ENCODE data around the gene LRMDA.

Gene LRMDA

DNA sequence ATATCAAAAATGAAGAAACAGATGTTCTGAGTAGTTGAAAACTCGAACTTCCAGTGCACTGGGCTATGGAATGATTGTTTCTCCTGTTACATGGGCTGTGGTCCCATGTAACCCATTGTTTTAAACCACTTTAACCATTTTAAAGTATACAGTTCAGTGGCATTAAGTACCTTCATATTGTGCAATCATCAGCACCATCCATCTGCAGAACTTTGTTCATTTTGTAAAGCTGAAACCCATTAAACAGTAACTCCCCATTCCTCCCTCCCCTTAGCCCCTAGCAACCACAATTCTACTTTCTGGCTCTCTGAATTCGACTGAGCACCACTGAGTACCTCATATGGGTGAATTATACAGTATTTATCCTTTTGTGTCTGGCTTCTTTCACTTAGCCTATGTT, 217.4 kb downstream of the LRMDA start:
- no peak for DNase-seq

DNA sequence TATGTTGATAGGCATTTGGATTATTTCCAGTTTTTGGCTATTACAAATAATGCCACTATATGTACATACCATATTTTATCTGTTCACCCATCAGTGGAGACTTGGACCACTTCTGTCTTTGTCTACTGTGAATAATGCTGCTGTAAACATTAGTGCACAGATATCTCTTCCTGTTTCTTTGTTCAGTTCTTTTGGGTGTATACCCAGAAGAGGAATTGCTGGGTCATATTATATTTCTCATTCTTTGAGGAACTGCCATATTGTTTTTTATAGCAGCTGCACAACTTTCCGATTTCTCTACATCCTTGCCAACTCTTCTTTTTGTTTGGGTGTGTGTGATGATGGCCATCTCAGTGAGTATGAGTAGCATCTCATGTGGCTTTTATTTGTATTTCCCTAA, 218.0 kb downstream of the LRMDA start:
- no peak for DNase-seq

DNA sequence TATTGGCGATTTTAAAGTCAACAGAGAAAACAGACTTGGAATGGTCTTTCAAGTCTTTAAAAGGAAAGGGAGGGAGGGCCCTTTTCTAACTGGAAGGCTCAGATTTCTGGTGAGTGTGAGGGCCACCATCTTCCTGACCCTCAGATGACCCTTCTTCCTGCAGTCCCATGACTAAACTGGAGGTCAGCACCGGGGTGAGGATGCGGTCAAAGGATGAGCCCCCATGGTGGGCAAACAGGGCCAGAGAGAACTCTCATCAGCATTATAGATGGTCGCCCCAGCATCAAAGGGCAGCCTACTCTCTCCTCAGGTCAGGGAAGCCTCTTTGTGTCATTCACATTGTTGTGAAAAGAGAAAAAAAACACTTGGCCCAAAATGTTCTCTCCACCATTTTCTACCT, 219.2 kb downstream of the LRMDA start:
- no peak for DNase-seq

DNA sequence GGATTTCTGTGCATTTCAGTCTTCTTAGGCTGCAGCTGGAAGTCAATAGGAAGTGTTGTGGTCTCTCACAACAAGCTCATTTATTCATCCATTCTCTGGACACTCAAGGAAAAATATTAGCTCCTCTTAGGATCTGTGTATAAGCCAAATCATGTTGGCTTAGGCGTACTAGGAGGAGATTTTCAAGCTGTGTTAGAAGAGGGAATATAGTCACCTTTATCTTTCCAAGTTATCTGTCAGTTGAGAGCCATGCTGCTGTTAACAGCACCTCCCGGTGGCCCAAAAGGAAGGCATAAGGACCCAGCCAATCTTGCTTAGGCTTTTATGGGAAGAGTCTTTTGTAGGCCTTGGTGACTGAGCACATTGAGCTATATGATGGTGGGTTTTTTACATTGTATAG, 220.0 kb downstream of the LRMDA start:
- DNase-seq = no peak

DNA sequence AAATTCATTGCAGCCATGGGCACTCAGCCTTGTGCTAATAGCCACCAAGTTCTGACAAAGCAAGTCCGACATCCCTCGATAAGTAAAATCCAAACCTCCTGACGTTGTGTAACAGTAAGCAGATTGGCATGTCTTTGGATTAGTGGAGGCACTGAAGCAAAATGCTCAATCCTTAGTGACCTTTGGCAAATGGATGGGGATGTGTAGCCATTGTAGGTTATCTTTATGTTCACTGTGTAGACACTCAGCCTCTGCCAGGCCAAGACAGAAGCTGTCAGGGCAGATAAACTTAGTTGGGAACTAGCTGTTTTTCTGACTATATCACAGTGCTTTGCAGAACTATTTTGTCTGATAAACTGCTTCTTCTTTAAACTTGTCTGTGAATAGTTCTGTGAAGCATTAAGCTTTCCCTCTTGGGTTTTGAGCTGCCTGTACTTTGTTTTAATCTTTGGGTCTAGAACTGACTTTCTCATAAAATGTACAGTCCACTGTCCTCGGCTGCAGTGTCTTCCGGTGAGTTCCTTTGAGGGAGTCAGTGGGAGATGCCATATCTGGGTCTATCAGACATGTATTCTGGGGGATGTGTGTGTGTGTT, 220.8 kb downstream of the LRMDA start:
- no peak for DNase-seq

DNA sequence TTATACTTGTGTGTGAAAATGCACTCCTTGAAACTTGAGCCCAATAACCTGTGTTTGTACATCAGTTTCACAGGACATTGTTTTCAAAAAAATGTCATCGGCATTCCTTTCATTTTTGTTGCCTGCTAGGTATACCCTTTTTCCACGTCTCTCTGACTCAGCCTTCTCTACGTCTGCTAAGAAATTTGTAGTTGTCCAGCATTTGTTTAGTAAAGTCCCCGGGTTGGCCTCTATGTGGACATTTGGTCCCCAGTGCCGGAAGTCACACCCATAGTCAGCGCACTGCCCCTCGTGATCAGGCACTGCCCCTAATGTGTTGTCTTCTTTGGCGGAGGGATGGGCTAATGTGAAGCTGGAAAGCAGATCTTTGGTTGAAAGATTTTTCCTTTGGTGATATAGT, 222.3 kb downstream of the LRMDA start:
- no peak for DNase-seq

DNA sequence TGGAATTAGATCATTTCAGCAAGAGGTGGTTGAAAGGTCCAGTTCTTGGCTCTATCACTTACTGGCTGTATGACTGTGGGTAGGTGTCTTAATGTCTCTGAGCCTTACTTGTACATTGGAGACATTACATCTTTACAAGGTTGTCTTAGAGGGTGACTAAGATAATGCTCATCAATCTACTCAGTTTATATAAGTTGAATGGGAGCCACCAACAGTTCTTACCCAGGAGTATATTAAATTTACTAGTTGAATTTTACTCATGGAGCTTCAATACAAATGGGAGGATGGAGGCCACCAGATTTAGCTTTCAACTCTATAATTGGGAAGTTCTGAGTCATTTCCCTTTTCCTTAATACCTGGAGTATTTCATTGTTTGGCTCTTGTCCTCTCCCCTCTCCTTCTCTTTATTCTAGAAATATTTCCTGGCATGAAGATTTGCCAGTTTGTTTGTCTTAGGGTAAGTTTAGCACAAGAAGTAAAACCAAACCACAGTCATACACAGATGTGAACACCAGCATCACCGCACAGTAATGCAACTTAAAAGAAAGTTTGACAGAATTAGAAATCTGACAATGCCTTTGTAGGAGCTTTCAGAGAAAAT, 222.8 kb downstream of the LRMDA start:
- no peak for DNase-seq

DNA sequence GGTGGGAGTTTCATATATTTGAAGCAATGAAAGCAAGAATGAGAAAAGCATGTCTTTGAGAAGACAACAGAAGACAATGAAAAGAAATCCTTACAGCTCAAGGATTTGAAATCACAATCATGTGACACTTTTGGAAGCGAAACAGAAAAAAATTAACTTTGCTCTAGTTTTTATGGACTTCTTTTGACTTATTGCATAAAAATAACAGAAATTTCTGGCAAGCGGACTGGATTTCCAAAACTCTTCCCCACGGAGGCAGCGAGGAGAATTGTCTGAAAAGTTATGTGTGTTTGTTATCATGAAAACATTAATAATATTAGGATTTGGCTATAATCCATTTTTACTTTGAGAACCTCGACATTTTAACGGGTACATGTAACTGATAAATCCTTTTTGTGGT, 223.3 kb downstream of the LRMDA start:
- no peak for DNase-seq

DNA sequence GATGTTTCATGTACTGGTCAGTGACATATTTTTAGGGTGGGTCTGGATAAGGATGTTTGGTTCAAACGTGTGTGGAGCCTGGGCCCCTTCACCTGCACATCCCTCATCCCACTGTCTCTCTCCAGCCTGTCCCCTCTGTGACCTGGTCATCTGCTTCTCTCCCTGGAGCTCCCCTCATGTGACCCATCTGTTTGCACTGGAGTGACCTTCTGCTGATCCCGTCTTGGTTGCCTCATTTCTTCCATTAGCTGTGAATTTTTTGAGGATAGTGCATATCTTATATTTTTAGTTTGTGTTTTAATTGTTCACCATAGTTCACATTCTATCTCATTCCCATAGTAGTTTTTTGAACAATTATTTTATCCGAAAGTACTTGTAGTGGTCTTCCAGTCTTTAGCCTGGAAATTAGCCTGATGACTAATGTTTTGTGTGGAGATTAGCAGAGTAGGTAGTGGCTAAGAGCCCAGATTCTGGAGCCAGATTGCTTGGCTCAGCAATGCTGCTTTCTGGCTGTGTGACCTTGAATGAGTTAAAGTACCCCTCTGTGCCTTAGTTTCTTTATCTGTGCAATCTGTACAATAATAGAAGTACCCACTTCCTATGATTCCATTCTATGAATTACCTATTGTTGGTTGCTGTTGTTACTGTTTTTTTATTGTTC, 224.5 kb downstream of the LRMDA start:
- DNase-seq = no peak

DNA sequence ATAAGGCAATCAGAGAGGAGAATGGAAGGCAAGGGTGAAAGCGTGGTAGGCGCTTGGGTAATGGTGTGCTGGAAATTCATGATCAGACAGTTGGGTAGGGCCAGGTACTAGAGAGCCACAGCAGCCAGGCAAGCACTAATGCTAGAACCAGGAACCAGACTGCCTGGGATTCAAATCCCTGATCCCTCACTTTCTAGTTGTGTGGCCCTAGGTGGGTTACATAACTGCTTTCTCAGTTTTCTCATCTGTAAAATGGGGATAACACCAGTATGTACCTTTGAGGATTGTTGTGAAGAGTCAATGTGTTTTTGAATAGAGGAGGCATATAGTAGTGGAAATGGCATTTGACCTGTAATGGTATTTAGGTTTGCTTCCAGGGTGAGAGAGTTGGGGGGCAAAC, 225.9 kb downstream of the LRMDA start:
- DNase-seq = no peak

DNA sequence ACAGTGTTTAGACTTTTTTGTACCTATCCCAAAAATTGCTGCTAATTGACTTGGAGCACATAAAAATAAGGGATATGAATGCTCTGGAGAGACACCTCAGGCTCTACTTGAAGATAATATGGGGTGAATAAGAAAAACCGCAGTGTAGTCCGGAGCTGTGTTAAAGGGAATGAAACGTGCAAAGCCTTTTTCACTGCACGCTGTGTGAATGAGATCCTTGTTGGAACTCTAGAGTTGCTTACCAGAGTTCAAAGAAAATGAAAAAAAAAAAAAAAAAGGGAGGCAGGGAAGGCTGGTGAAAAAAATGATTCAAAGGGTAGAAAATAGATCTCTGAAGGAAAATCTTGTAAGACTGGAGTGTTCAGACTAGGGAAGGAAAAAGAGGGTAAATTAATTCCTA, 226.6 kb downstream of the LRMDA start:
- DNase-seq = no peak

DNA sequence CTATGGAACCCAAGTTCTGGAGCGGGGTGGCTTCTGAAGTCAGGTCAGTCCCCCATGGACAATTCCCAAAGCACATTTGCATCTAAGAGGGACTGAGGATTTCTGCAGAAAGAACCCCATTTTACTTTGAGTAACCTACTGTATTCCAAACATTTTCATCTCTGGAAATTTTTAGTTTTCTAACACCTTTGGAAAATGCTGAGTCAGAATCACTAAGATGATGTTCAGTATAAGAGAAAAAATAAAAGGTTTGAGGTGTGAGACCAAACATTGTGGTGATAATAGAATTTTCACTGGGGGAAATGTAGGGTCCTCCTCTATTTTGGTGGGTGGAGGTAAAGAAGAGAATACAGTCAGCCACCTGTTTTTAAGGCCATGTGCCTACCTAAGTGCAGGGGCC, 227.1 kb downstream of the LRMDA start:
- no peak for DNase-seq

DNA sequence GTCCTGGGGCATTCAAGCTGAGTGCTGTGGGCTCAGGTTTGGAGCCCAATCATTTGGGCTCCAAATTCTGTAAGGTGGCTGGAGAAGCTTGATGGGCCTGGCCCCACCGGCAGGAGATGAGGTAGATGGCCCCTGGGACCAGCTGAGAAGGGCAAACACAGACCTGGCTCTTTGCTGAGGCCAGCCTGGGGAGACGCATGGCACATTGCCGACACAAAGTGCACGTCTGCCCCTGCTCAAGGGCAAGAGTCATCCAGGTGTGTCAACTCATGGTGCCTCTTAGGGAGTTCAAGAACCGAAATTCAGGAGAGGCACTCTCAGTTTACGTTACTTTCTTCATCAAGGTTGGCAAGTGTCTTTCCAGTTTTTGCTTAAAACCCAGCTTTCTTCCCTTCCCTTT, 227.5 kb downstream of the LRMDA start:
- peak; percentile 27 for DNase-seq

DNA sequence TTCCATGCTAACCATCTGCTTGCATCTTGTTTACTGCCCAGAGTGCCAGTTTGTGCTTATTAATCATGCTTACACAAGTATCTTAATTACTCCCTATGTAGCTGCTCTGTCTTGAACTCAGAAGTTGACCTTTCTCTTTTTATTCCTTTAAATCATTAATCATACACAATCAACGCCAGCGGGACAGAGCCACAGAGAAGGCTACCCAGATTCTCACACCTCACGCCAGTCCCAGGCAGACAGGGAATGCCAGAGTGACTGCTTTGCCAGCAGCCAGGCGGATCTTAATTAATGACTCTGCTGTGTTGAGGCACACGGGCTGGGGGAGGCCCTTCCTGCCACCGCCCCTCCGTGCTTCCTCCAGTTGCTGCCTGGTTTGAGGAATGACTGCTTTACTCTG, 229.4 kb downstream of the LRMDA start:
- peak; percentile 74 for DNase-seq

DNA sequence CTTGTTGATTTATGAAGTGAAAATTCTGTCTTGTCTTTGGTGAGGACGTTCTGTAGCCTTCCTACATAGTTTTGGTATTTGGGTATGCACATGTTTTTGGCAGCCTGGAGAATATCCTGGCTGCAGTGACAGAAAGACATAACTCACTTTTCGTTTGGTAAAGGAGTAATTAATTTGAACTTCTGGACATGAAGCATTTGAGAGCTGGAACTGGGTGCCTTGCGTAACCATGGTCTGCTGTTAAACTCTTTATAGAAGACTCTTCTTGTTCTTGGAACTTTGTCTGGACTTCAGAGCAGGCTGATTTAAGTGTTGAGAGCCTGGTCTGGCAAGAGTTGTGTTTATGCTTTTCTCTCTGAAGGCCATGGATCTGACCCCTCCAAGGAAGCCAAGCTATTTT, 231.3 kb downstream of the LRMDA start:
- no peak for DNase-seq

DNA sequence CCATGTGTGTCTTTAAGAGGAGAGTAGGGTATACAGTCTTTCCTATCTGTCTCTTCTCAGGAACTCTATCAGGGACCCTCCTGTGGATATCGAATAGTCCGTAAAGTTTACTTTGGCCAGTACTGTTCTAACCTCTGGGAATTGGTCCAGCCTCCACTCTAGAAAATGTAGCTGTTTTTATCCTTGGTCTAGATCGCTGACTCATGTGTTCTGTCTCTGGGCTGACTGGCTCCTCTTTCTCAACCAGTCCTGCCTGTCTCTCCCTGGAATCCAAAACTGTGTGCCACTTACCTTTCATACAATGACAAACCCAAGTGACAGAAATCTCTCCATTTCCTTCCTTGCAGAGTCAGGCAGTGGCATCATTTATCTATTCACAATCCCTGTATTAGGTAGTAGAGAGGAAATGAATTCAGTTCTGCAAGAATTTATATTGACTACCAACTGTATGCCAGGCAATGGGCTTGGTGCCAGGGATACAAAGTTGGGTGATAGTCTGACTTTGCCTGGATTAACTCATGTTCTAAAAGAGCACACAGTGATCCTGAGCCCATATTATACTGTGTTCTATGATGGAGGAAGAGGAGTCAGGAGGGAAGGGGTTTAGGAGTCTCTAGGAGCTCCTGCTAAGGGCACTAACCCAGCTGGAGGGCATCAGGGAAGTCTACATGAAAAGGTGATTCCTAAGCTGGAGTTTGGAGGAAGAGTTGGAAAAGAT, 232.7 kb downstream of the LRMDA start:
- no peak for DNase-seq

DNA sequence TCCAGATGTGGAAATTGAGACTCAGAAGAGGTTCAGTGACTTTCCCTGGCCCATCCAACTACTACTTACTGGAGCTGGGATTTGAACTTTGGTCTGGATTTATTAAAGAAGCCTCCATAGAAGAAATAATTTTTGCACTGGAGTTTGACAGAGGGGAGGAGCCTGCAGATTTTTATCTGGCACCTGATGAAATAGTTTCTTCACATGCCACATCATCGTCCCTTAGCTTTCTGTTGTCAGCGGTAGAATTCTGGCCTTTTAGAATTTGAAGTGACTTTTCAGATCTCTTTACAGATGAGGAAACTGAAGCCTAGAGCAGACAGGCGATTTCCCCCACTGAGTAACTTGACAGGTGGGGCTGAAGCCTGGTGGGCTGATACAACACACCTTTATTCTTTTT, 233.5 kb downstream of the LRMDA start:
- no peak for DNase-seq

DNA sequence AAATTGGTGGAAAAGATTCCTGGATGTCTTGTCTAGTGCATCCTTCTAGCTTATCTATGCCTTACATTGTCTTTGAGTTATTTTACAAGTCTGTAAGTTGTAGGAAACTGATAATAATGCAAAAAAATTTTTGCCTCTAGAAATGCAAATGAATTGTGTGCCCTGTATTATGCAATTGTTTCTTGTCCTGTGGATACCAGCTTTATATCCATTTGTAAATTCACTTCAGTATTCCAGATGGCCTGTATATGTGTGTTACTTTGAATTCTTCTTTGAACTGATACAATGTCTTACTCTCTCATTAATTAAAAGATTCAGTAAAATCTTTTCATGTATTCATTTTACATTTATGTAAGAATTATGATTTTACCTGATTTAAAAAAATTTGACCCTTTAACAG, 234.3 kb downstream of the LRMDA start:
- no peak for DNase-seq

DNA sequence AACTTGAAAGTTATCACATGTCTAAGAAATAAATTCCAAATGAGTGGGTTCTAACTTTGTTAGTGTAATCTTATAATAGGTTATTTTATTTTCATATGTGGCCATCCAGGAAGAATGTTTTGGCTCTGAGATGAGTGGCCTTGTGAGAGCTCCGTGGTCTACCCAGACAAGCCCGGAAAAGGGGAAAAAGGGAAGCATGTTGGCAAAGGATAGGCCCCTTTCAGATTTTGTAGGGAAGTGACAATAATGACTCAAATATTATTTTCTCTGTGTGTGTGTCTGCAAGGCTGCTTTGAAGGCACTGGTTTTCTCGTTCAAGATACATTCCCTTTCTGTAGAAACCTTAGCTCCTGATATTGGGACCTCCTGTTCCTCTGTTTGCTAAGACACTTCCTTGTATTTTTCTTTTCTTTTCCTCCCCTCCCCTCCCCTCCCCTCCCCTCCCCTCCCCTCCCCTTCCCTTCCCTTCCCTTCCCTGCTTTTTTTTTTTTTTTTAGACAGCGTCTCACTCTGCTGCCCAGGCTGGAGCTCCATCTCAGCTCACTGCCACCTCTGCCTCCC, 240.8 kb downstream of the LRMDA start:
- no peak for DNase-seq

DNA sequence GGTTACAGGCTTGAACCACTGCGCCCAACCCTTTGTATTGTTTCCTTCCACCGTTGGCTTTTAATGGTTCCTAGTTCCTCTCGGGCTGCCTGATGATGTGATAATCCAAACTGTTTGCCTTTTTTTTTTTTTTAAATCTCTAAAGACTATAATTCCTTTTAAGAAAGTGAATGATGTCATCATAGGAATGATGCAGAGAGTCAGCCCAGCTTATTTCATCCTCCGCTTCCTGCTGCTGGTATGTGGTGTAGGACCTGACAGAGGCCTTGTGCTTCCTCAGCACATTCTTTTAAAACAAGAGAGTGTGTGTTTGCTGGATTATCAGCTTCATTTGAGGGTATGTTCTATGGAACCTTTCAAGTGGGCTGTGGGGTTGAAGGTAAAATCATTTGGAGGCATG, 241.4 kb downstream of the LRMDA start:
- no peak for DNase-seq

DNA sequence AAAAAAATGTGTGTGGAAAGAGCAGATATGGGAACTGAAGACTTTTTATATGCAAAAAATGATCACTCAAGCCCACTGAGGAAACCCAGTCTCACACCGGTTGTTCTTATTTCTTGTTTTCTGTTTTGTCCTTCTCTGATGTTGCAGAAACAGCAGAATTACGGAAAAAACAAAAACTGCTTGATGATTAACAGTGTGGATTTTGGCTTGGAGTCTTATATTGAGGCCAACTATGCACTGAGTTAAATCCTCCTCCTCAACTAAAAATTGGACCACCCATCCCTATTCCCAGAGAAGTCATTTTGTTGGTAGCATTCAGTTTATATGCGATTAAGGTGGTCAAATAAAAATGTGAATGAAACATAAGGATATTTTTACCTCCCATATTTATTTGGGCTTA, 246.1 kb downstream of the LRMDA start:
- DNase-seq = no peak

DNA sequence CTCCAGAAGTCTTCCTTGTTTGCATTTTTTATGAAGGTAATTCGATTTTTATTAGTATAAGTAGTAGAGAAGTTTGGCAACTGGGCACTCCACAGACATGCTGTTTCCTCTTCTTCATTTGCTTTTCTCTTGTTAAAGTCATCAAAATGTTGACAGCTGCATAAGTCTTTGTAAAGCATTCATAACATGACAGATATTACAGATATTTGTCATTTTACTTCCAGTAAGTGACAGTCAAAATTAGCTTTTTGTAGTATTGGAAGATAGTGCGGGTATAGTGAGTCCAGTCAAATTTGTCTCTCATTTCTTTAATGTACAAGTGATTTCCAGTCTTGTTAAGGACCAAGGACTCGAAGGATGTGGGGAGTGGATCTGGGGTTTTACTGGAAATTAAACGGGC, 247.1 kb downstream of the LRMDA start:
- DNase-seq = no peak

DNA sequence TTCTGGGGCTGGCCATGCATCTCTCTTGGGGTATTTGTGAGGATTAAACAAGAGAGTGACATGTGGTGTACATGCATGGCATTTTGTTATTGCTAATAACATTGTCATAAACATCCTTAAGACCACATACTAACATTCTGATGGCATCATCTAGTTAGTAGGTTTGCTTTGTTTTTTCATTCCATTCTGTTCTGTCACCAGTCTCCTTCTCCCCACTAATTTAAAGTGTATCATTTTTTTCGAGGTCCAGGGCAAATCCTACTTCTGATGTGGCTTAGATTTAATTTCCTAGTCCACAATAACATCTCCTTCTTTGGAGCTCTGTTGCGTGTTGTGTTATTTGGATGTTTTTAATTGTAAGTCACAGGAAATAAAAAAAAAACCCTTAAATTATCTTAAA, 248.1 kb downstream of the LRMDA start:
- DNase-seq = no peak

DNA sequence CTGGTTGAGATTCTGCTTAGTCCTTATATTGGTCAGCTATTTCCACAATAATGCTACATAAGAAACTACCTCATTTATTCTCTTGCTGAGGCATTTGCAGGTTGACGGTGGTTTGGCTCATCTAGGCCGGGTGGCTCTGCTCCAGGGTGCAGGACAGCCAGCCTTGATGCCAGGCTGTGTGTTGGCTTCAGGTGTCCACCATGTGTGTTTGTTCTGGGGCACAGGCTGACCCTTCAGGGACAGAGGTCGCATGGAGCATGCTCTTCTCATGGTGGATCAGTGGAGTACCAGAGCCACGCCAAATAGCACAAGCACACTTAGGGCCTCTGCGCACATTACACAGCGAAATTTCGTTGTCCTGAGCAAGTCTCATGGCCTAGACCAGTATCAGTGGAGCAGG, 249.9 kb downstream of the LRMDA start:
- no peak for DNase-seq
